GM18861 (cell line): ENCODE measurements around the gene UQCR10.

Source experiments
- ATAC-seq: cut with Tn5 transposase; IDR thresholded peaks from one replicate; pipeline ENCODE4 v1.9.1; 2021; ENCODE audit not compliant: unreplicated experiment

UQCR10 gene

GRCh38 chr22:29797351-29797750 is 30.2 kb downstream of the UQCR10 start:
- no peak for ATAC-seq

- no peak for ATAC-seq
Measured at GRCh38 chr22:29798318-29798717, 31.1 kb downstream of the UQCR10 start.

DNA sequence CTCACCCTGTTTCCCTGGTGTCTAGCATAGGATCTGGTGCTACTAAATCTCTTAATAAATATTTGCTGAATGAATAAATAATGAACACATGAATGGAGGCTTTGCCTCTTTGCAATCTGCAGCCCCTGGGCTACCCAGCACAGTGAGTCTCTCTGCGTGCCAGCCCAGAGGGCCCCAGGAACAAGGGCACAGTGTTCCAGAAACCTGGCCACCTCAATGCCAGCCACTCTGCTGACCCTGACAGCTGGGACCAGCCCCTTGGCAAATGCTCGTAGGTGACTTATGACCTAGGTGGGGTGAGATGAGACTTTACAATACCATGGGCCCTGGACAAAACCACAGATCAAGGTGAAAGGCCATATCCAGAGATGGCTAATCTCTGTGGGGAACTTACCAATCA is 31.6 kb downstream of the UQCR10 start:
- no peak for ATAC-seq

DNA sequence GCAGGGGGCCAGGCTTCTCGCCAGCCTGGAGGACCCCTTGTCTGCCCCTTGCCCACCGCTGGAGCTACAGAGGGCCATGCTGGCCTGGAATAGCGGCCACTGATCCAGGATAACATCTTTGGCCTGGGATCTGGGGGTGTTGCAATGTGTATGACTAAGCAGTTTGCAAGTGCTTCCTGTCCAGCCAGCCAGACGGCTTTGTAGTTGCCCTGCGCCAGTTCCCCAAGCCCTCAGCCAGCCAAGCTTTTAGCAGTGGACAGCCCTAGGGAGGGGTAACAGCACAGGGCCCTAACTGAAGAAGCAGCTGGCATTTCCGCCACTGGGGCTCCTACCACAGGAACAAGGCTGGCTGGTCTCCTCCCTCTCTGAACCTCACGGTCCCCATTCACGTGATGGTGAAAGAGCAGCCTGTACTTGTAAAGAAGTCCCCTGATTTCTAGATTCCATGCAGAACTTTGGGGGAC is 32.1 kb downstream of the UQCR10 start:
- no peak for ATAC-seq

DNA sequence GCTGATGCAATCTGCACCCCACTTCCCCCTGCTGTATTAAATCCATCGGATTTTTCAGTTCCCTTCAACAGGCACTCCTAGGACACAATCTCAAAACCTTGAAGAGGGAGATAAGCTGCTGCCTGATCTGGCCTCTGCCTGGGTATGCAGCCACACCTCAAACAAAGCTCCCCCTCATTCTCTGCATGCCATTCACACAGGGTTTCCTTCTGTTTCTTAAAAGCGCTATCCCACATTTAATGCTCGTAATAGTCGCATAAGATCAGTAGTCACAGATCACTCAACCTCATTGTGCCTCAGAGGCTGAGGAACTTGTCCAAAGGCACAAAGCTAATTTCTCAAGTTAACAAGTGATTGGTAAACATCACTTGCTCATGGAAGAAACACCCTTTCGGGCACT is 34.0 kb downstream of the UQCR10 start:
- no peak for ATAC-seq

DNA sequence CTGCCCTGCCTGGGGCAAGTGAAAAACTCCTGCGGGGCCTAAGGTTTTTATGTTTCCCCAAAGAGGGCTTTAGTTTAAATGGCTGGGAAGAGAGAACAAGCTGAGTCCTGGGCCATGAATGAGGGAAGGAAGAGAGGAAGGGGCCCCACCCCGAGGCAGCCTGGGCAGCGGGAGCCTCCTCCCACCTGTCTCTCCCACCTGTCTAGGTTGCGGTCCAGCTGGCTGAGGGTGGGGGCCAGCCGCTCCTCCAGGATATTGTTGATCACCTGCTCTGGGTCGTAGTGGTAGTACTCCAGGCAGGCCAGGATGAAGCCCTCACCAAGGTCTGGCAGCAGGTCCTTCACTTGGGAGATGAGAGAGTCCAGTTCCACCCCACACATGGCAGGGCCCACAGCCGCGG is 34.6 kb downstream of the UQCR10 start:
- ATAC-seq = no peak

- no peak for ATAC-seq
Measured at GRCh38 chr22:29803190-29803589, 36.0 kb downstream of the UQCR10 start.

- ATAC-seq = no peak
Measured at GRCh38 chr22:29804985-29805384, 37.8 kb downstream of the UQCR10 start.

GRCh38 chr22:29806196-29806595 is 39.0 kb downstream of the UQCR10 start:
- no peak for ATAC-seq

- no peak for ATAC-seq
Measured at GRCh38 chr22:29810216-29810615, 43.0 kb downstream of the UQCR10 start.

DNA sequence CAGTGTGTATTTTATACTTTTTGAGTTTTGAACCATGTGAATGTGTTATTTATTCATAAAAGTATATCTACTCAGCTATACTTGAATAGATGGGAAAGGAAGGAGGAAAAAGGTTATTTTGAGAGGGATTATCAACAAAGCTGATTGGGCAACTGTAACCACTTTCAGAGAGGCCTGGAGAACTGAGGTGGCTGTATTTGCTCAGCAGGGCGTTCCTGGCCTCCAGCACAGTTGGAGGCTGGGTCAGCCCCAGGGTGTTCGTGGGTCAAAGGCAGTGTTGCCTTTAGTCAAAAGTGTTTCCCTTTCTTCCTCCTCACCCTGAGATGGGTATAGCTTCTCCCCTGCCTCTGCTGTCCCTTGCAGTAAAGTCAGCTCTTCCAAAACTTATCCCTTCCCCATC is 44.2 kb downstream of the UQCR10 start:
- no peak for ATAC-seq

DNA sequence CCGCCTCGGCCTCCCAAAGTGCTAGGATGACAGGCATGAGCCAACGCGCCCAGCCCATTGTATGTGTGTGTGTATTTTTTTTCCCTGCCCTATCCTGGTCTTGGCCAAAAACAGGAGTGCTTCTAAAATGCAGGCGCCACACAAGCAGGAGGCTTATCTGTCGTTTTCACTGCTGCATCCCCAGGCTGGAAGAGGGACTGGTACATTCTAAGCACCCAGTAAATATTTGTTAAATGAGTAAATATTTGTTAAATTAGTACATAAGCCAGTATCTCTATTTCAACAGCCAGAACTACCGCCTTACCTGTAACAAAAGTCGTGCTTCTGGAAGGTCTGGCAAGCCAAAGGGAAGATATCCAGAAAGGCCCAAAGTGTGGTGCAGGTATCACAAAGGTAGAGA is 46.0 kb downstream of the UQCR10 start:
- ATAC-seq = no peak

GRCh38 chr22:29813563-29813962 is 46.4 kb downstream of the UQCR10 start:
- ATAC-seq = no peak

GRCh38 chr22:29814003-29814402 is 46.8 kb downstream of the UQCR10 start:
- ATAC-seq = no peak

DNA sequence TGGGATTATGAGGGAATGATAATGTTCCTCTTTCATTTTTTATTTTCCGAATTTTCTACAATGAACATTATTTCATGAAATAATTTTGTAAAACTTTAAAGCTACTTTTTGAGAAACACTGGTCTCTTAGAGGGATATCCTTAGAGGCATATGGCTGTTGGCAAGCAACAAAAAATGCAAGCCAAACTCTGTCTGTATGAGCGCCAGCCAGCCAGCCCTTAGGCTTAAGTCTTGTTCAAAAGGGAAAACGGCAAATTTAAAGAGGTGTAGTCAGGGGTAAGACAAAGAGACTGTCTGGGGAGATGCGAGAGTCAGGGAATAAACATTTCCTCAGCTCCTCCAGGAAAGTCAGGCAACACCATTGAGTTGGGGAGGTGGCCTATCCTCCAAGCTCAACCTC is 48.4 kb downstream of the UQCR10 start:
- no peak for ATAC-seq

DNA sequence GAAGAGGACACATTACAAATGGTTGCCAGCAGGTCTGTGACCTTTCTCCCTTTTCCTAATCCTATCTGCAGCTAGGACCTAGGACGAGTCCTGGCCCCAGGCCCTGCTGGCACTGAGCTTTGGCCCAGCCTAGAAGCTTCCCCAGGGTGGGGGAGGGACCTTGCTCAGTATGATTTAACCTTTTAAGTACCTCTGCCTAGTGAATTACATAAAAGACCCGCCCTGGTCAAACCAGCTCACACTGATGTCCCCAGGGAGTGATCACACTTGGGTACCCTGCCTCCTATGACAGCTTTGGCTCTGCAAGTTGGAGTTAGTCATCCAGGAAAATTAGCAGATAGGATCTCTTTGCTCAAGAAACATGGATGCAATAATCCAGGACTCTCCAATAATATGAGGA is 49.0 kb downstream of the UQCR10 start:
- ATAC-seq = no peak

DNA sequence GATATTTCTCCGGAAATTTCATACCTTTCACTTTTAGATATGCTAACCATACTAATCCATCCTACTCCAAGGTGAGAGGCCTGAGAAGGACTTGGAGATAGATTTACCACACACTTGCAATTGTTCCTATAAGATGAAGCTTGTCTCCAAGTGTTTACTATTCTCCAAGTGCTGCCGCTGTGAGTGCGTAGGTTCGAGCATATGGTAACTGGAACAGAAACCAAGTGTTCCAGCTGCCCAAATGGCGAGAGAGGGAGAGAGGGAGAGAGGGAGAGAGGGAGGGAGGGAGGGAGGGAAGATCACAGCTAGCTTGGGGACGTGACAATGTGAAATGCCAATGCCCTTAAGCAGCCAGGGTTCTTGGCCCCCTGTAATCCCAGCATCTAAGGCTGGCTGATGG is 49.4 kb downstream of the UQCR10 start:
- no peak for ATAC-seq

DNA sequence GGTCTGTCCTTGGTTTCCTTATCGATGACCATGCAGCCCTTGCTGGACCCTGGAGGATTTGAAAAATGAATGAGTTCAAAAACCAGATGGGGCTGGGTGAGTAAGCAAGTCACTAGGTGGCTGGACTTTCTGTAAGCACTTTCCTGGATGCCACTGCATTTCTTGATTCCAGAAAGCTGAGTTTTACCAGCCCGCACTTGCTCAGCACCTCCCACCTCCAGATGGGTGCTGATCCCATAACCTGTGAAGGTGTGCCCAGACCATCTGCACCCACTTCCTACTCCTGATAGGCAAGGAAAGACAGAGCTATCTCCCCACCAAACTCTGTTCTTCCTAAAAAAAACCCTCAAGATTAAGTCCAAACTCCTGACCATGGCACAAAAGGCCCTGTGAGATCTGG is 49.8 kb downstream of the UQCR10 start:
- ATAC-seq = no peak

- no peak for ATAC-seq
Measured at GRCh38 chr22:29817724-29818123, 50.6 kb downstream of the UQCR10 start.

DNA sequence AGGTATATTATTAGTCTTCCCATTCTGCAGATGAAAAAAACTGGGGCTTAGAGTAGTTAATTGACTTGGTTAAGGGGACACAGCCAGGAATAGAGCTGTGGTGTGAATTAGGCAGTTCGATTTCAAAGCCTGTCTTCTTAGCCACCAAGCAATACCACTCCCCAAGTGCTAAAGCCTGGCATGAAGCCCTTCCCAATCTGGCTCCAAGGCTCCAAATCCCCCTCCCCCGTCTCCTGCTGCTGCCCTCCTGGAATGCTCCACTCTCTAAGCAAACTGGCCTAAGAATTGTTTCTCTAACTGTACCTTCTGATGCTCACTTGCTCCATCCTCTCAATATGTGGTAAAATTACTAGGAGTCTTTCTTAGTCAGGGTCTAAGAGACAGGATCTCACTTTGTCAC is 52.3 kb downstream of the UQCR10 start:
- ATAC-seq = no peak
